ENCODE data around the gene NPTX1. TPM values are rescaled to one million over a fixed set of nuclear protein-coding genes. Genes with fewer than 3 reads are reported as not detected.

Gene NPTX1
- total RNA-seq, 2 donors from 2014 or later: 0.56 to 0.68 TPM

GRCh38 chr17:80513201-80513600 lies 36.8 kb upstream of the NPTX1 start:
- Histone ChIP-seq H3K36me3 (no peaks in the 10 kb centered on the region), H3K4me3 (no peak overlapping the region), H3K9me3 (no peaks in the 10 kb centered on the region), H3K27me3 (replicated peaks; ENCODE audit: insufficient read depth) (no peaks in the 10 kb centered on the region), H3K27ac (no peak overlapping the region), H3K4me1 (ENCODE audit: control insufficient read depth in 1 of 2, low read depth in 2 of 2) (peaks cover 0 to 3% of the 10 kb centered on the region in 2 donors)
- DNase-seq (ENCODE audit: low spot score) (no peak), ATAC-seq (ENCODE audit: insufficient number of reproducible peaks, low FRiP score, low read depth) (no peak)
- no peak for TF ChIP-seq CTCF (IDR thresholded peaks at IDR 0.05)

- no peak for TF ChIP-seq CTCF (IDR thresholded peaks at IDR 0.05)
- no peaks in the 10 kb centered on the region for H3K27me3 ChIP-seq (replicated peaks; ENCODE audit: insufficient read depth)
- ATAC-seq (ENCODE audit: insufficient number of reproducible peaks, low FRiP score, low read depth): no peak
These were observed 35.8 kb upstream of the NPTX1 start for GRCh38 chr17:80512233-80512632.

GRCh38 chr17:80511222-80512180 lies 35.1 kb upstream of the NPTX1 start:
- Histone ChIP-seq H3K27ac (no peak overlapping the region), H3K36me3 (no peaks in the 10 kb centered on the region), H3K27me3 (replicated peaks; ENCODE audit: insufficient read depth) (no peaks in the 10 kb centered on the region), H3K4me1 (ENCODE audit: control insufficient read depth in 1 of 2, low read depth in 2 of 2) (peaks cover 0 to 3% of the 10 kb centered on the region in 2 donors), H3K4me3 (no peak overlapping the region), H3K9me3 (no peaks in the 10 kb centered on the region)
- DNase-seq (ENCODE audit: low spot score) (no peak), ATAC-seq (ENCODE audit: insufficient number of reproducible peaks, low FRiP score, low read depth) (no peak)
- no peak for TF ChIP-seq CTCF (IDR thresholded peaks at IDR 0.05)

More at GRCh38 chr17:80512233-80512632, 35.8 kb upstream of the NPTX1 start:
- peaks cover 0 to 3% of the 10 kb centered on the region in 2 donors for H3K4me1 ChIP-seq (ENCODE audit: control insufficient read depth in 1 of 2, low read depth in 2 of 2)
- H3K27ac ChIP-seq: no peak overlapping the region
- no peak for DNase-seq (ENCODE audit: low spot score)
- H3K9me3 ChIP-seq: no peaks in the 10 kb centered on the region
- H3K4me3 ChIP-seq: no peak overlapping the region
- H3K36me3 ChIP-seq: no peaks in the 10 kb centered on the region

GRCh38 chr17:80510772-80511171 lies 34.4 kb upstream of the NPTX1 start:
- ATAC-seq (ENCODE audit: insufficient number of reproducible peaks, low FRiP score, low read depth) (no peak), DNase-seq (ENCODE audit: low spot score) (no peak)
- Histone ChIP-seq H3K27ac (no peak overlapping the region), H3K9me3 (no peaks in the 10 kb centered on the region), H3K27me3 (replicated peaks; ENCODE audit: insufficient read depth) (no peaks in the 10 kb centered on the region), H3K4me3 (no peak overlapping the region), H3K4me1 (ENCODE audit: control insufficient read depth in 1 of 2, low read depth in 2 of 2) (peaks cover 0 to 3% of the 10 kb centered on the region in 2 donors), H3K36me3 (no peaks in the 10 kb centered on the region)
- TF ChIP-seq CTCF (IDR thresholded peaks at IDR 0.05): no peak

- no peaks in the 10 kb centered on the region for H3K36me3 ChIP-seq
- no peak for TF ChIP-seq CTCF (IDR thresholded peaks at IDR 0.05)
- H3K9me3 ChIP-seq: no peaks in the 10 kb centered on the region
- H3K4me3 ChIP-seq: no peak overlapping the region
- DNase-seq (ENCODE audit: low spot score) (no peak), ATAC-seq (ENCODE audit: insufficient number of reproducible peaks, low FRiP score, low read depth) (no peak)
- H3K4me1 ChIP-seq (ENCODE audit: control insufficient read depth in 1 of 2, low read depth in 2 of 2): peaks cover 0 to 3% of the 10 kb centered on the region in 2 donors
- H3K27me3 ChIP-seq (replicated peaks; ENCODE audit: insufficient read depth): no peaks in the 10 kb centered on the region
- no peak overlapping the region for H3K27ac ChIP-seq
These were observed 33.7 kb upstream of the NPTX1 start for GRCh38 chr17:80510132-80510531.

Data from thoracic aorta (tissue), 2 donors.